ENCODE measurements around the gene GRK5.

Gene GRK5

GRCh38 chr10:119211625-119212441 lies 4.5 kb downstream of the GRK5 start:
- no peak overlapping the region for H3K4me2 ChIP-seq (ENCODE audit: insufficient read depth, low read length, poor library complexity, severe bottlenecking)
- no peak overlapping the region for H3K9ac ChIP-seq (ENCODE audit: low read depth, low read length, poor library complexity)
- H3K18ac ChIP-seq (ENCODE audit: low read length): no peak overlapping the region
- peak overlapping the region; percentile 25 for H2AFZ ChIP-seq (ENCODE audit: low read length)
- no peak overlapping the region for H3K4ac ChIP-seq (ENCODE audit: low read length)
- H2BK15ac ChIP-seq (ENCODE audit: low read length): no peak overlapping the region
- H2BK120ac ChIP-seq (ENCODE audit: low read depth, low read length): no peak overlapping the region
- H3K4me3 ChIP-seq (ENCODE audit: low read length in 2 of 2): no peak overlapping the region
- H2BK5ac ChIP-seq (ENCODE audit: low read length): no peak overlapping the region
- no peak overlapping the region for H3K23ac ChIP-seq (ENCODE audit: low read depth, low read length, poor library complexity)
- peak overlapping the region; percentile 2 for H3K27ac ChIP-seq (replicated peaks; ENCODE audit: low read length)
- no peak overlapping the region for H2AK5ac ChIP-seq (ENCODE audit: low read depth, low read length)
- no peaks in the 10 kb centered on the region for H3K79me1 ChIP-seq (ENCODE audit: low read depth, low read length)
- H3K36me3 ChIP-seq (replicated peaks in 1 of 2; ENCODE audit: control insufficient read depth in 2 of 2, insufficient read depth in 2 of 2, low read length in 2 of 2): no peaks in the 10 kb centered on the region
- DNase-seq (ENCODE audit: low spot score): no peak
- peaks cover 11 to 36% of the 10 kb centered on the region in 2 donors for H3K4me1 ChIP-seq (ENCODE audit: control insufficient read depth in 2 of 2, insufficient read depth in 1 of 2, low read depth in 1 of 2, low read length in 2 of 2)
- H4K91ac ChIP-seq (ENCODE audit: low read depth, low read length, poor library complexity): no peak overlapping the region
- no peak overlapping the region for H3K14ac ChIP-seq (ENCODE audit: low read length)
- H4K8ac ChIP-seq (ENCODE audit: low read depth, low read length): no peak overlapping the region
- WGBS, 2 donors (ENCODE audit: extremely low coverage in 2 of 2, insufficient read length in 2 of 2, insufficient replicate concordance in 1 of 2): no CpG with 5 or more reads among the region's 12 CpGs
- no peaks in the 10 kb centered on the region for H3K9me3 ChIP-seq (replicated peaks in 1 of 2; ENCODE audit: control insufficient read depth in 2 of 2, insufficient read depth in 1 of 2, low read depth in 1 of 2, low read length in 2 of 2)
- H3K27me3 ChIP-seq (ENCODE audit: control insufficient read depth in 3 of 3, insufficient read depth in 3 of 3, low read depth in 1 of 3, low read length in 3 of 3): no peaks in the 10 kb centered on the region
- H2BK12ac ChIP-seq (ENCODE audit: low read length): no peak overlapping the region

- Histone ChIP-seq H3K27ac (replicated peaks; ENCODE audit: low read length) (no peak overlapping the region), H4K8ac (ENCODE audit: low read depth, low read length) (no peak overlapping the region), H4K91ac (ENCODE audit: low read depth, low read length, poor library complexity) (peak overlapping the region; percentile 27), H3K79me1 (ENCODE audit: low read depth, low read length) (no peaks in the 10 kb centered on the region), H3K27me3 (ENCODE audit: control insufficient read depth in 3 of 3, insufficient read depth in 3 of 3, low read depth in 1 of 3, low read length in 3 of 3) (no peaks in the 10 kb centered on the region), H3K4ac (ENCODE audit: low read length) (no peak overlapping the region), H3K36me3 (replicated peaks in 1 of 2; ENCODE audit: control insufficient read depth in 2 of 2, insufficient read depth in 2 of 2, low read length in 2 of 2) (no peaks in the 10 kb centered on the region), H3K4me2 (ENCODE audit: insufficient read depth, low read length, poor library complexity, severe bottlenecking) (no peak overlapping the region), H2BK120ac (ENCODE audit: low read depth, low read length) (no peak overlapping the region), H2BK5ac (ENCODE audit: low read length) (no peak overlapping the region), H2AFZ (ENCODE audit: low read length) (no peak overlapping the region), H2BK15ac (ENCODE audit: low read length) (no peak overlapping the region), H3K14ac (ENCODE audit: low read length) (no peak overlapping the region), H3K9ac (ENCODE audit: low read depth, low read length, poor library complexity) (no peak overlapping the region), H3K9me3 (replicated peaks in 1 of 2; ENCODE audit: control insufficient read depth in 2 of 2, insufficient read depth in 1 of 2, low read depth in 1 of 2, low read length in 2 of 2) (no peaks in the 10 kb centered on the region), H2BK12ac (ENCODE audit: low read length) (no peak overlapping the region), H2AK5ac (ENCODE audit: low read depth, low read length) (no peak overlapping the region), H3K23ac (ENCODE audit: low read depth, low read length, poor library complexity) (no peak overlapping the region), H3K18ac (ENCODE audit: low read length) (no peak overlapping the region), H3K4me1 (ENCODE audit: control insufficient read depth in 2 of 2, insufficient read depth in 1 of 2, low read depth in 1 of 2, low read length in 2 of 2) (peaks cover 15 to 18% of the 10 kb centered on the region in 2 donors), H3K4me3 (ENCODE audit: low read length in 2 of 2) (no peak overlapping the region)
- 100% methylated on average over 1 of the region's 2 CpGs; no CpG with 5 or more reads in 1 of the 2 donors for WGBS, 2 donors (ENCODE audit: extremely low coverage in 2 of 2, insufficient read length in 2 of 2, insufficient replicate concordance in 1 of 2)
- no peak for DNase-seq (ENCODE audit: low spot score)
These were observed 8.0 kb downstream of the GRK5 start for GRCh38 chr10:119215371-119215770.

- peaks cover 12 to 18% of the 10 kb centered on the region in 2 donors for H3K4me1 ChIP-seq (ENCODE audit: control insufficient read depth in 2 of 2, insufficient read depth in 1 of 2, low read depth in 1 of 2, low read length in 2 of 2)
These were observed 8.8 kb downstream of the GRK5 start for GRCh38 chr10:119216127-119216526.

GRCh38 chr10:119217401-119217800 lies 10.0 kb downstream of the GRK5 start:
- WGBS, 2 donors (ENCODE audit: extremely low coverage in 2 of 2, insufficient read length in 2 of 2, insufficient replicate concordance in 1 of 2): no CpG with 5 or more reads among the region's 9 CpGs
- H4K91ac ChIP-seq (ENCODE audit: low read depth, low read length, poor library complexity): no peak overlapping the region

More at GRCh38 chr10:119216127-119216526, 8.8 kb downstream of the GRK5 start:
- no peak overlapping the region for H2AFZ ChIP-seq (ENCODE audit: low read length)
- no peak overlapping the region for H2BK5ac ChIP-seq (ENCODE audit: low read length)
- H4K8ac ChIP-seq (ENCODE audit: low read depth, low read length): no peak overlapping the region
- H3K27ac ChIP-seq (replicated peaks; ENCODE audit: low read length): no peak overlapping the region
- no peaks in the 10 kb centered on the region for H3K27me3 ChIP-seq (ENCODE audit: control insufficient read depth in 3 of 3, insufficient read depth in 3 of 3, low read depth in 1 of 3, low read length in 3 of 3)
- no peak overlapping the region for H3K14ac ChIP-seq (ENCODE audit: low read length)
- H3K79me1 ChIP-seq (ENCODE audit: low read depth, low read length): no peaks in the 10 kb centered on the region
- no peak overlapping the region for H2BK15ac ChIP-seq (ENCODE audit: low read length)
- H3K9me3 ChIP-seq (replicated peaks in 1 of 2; ENCODE audit: control insufficient read depth in 2 of 2, insufficient read depth in 1 of 2, low read depth in 1 of 2, low read length in 2 of 2): no peaks in the 10 kb centered on the region
- H3K23ac ChIP-seq (ENCODE audit: low read depth, low read length, poor library complexity): no peak overlapping the region
- no peak overlapping the region for H4K91ac ChIP-seq (ENCODE audit: low read depth, low read length, poor library complexity)
- DNase-seq (ENCODE audit: low spot score): no peak
- H3K4ac ChIP-seq (ENCODE audit: low read length): no peak overlapping the region
- no peak overlapping the region for H2BK120ac ChIP-seq (ENCODE audit: low read depth, low read length)
- no peak overlapping the region for H2AK5ac ChIP-seq (ENCODE audit: low read depth, low read length)
- no peak overlapping the region for H2BK12ac ChIP-seq (ENCODE audit: low read length)
- no peaks in the 10 kb centered on the region for H3K36me3 ChIP-seq (replicated peaks in 1 of 2; ENCODE audit: control insufficient read depth in 2 of 2, insufficient read depth in 2 of 2, low read length in 2 of 2)
- H3K4me2 ChIP-seq (ENCODE audit: insufficient read depth, low read length, poor library complexity, severe bottlenecking): no peak overlapping the region
- WGBS, 2 donors (ENCODE audit: extremely low coverage in 2 of 2, insufficient read length in 2 of 2, insufficient replicate concordance in 1 of 2): no CpG with 5 or more reads among the region's 5 CpGs
- no peak overlapping the region for H3K18ac ChIP-seq (ENCODE audit: low read length)
- no peak overlapping the region for H3K9ac ChIP-seq (ENCODE audit: low read depth, low read length, poor library complexity)
- no peak overlapping the region for H3K4me3 ChIP-seq (ENCODE audit: low read length in 2 of 2)

More at GRCh38 chr10:119217401-119217800, 10.0 kb downstream of the GRK5 start:
- no peak overlapping the region for H3K9ac ChIP-seq (ENCODE audit: low read depth, low read length, poor library complexity)
- no peaks in the 10 kb centered on the region for H3K36me3 ChIP-seq (replicated peaks in 1 of 2; ENCODE audit: control insufficient read depth in 2 of 2, insufficient read depth in 2 of 2, low read length in 2 of 2)
- no peak overlapping the region for H2BK15ac ChIP-seq (ENCODE audit: low read length)
- no peak overlapping the region for H3K23ac ChIP-seq (ENCODE audit: low read depth, low read length, poor library complexity)
- H3K27me3 ChIP-seq (ENCODE audit: control insufficient read depth in 3 of 3, insufficient read depth in 3 of 3, low read depth in 1 of 3, low read length in 3 of 3): no peaks in the 10 kb centered on the region
- no peak overlapping the region for H3K4ac ChIP-seq (ENCODE audit: low read length)
- H3K27ac ChIP-seq (replicated peaks; ENCODE audit: low read length): no peak overlapping the region
- peak overlapping the region in 1 of 2 donors; percentile 34 for H3K4me3 ChIP-seq (ENCODE audit: low read length in 2 of 2)
- H3K9me3 ChIP-seq (replicated peaks in 1 of 2; ENCODE audit: control insufficient read depth in 2 of 2, insufficient read depth in 1 of 2, low read depth in 1 of 2, low read length in 2 of 2): no peaks in the 10 kb centered on the region
- no peak overlapping the region for H4K8ac ChIP-seq (ENCODE audit: low read depth, low read length)
- no peak overlapping the region for H2BK5ac ChIP-seq (ENCODE audit: low read length)
- H3K18ac ChIP-seq (ENCODE audit: low read length): no peak overlapping the region
- H3K4me2 ChIP-seq (ENCODE audit: insufficient read depth, low read length, poor library complexity, severe bottlenecking): no peak overlapping the region
- no peak overlapping the region for H2BK120ac ChIP-seq (ENCODE audit: low read depth, low read length)
- no peak overlapping the region for H2AK5ac ChIP-seq (ENCODE audit: low read depth, low read length)
- H3K4me1 ChIP-seq (ENCODE audit: control insufficient read depth in 2 of 2, insufficient read depth in 1 of 2, low read depth in 1 of 2, low read length in 2 of 2): peaks cover 7 to 21% of the 10 kb centered on the region in 2 donors
- DNase-seq (ENCODE audit: low spot score): no peak
- no peak overlapping the region for H2BK12ac ChIP-seq (ENCODE audit: low read length)
- no peak overlapping the region for H2AFZ ChIP-seq (ENCODE audit: low read length)
- no peaks in the 10 kb centered on the region for H3K79me1 ChIP-seq (ENCODE audit: low read depth, low read length)
- no peak overlapping the region for H3K14ac ChIP-seq (ENCODE audit: low read length)
